Naive B cell (primary cell): Measurements from ENCODE around the gene CRPPA. TPM values are rescaled to one million over a fixed set of nuclear protein-coding genes. Genes with fewer than 3 reads are reported as not detected.
"Not testable (repeated sequence)": the region's sequence is repeated elsewhere in the genome, so short reads cannot be mapped to it uniquely, and the experiment has no call there.

Source experiments
- ATAC-seq, 2 donors: fragments of 150-1000 bp; cut with Tn5 transposase; 2 replicates each; pipeline ENCODE4 v1.10.0; 2021; ENCODE audit warnings: low read depth in 2 of 2, mild to moderate bottlenecking in 2 of 2, moderate library complexity in 2 of 2
- DNase-seq: peaks from one replicate; pipeline ENCODE4 v3.0.0; 2022
- H3K27ac Mint-ChIP-seq, 6 donors: one replicate each; pipeline ENCODE4 v1.8.0; 2020 to 2022; ENCODE audit warnings: mild to moderate bottlenecking in 6 of 6, mixed read lengths in 6 of 6, moderate library complexity in 5 of 6, inconsistent platforms in 2 of 6
- H3K27me3 Mint-ChIP-seq, 3 donors: one replicate each; pipeline ENCODE4 v1.8.0; 2021 to 2022; ENCODE audit warnings: mixed read lengths in 3 of 3, mild to moderate bottlenecking in 1 of 3
- H3K36me3 Mint-ChIP-seq, 2 donors: one replicate each; pipeline ENCODE4 v1.8.0; 2020 to 2022; ENCODE audit warnings: mixed read lengths in 2 of 2, inconsistent platforms in 1 of 2, mild to moderate bottlenecking in 1 of 2
- H3K4me1 Mint-ChIP-seq, 3 donors: one replicate each; pipeline ENCODE4 v1.8.0; 2020 to 2022; ENCODE audit warnings: mixed read lengths in 3 of 3, inconsistent platforms in 1 of 3, mild to moderate bottlenecking in 1 of 3, moderate library complexity in 1 of 3
- H3K4me3 Mint-ChIP-seq, 8 donors: one replicate each; pipeline ENCODE4 v1.8.0; 2020 to 2022; ENCODE audit warnings: mild to moderate bottlenecking in 8 of 8, mixed read lengths in 8 of 8, moderate library complexity in 8 of 8, inconsistent platforms in 2 of 8
- H3K9me3 Mint-ChIP-seq, 7 donors: one replicate each; pipeline ENCODE4 v1.8.0; 2020 to 2022; ENCODE audit warnings: mixed read lengths in 7 of 7, mild to moderate bottlenecking in 5 of 7, inconsistent platforms in 2 of 7, moderate library complexity in 1 of 7
- polyA plus RNA-seq, 6 donors: library from polyadenylated mRNA; unstranded; fragments of 300-500 nt; fragmentation: Illumina TruSeq; gene quantifications; one replicate each; pipeline ENCODE4 v1.2.3, GENCODE V29; 2021; ENCODE audit warnings: low read depth in 6 of 6

Gene CRPPA
- polyA plus RNA-seq, 6 donors from 2014 or later = 0.23 to 0.71 (median 0.39) TPM; not detected in 1

DNA sequence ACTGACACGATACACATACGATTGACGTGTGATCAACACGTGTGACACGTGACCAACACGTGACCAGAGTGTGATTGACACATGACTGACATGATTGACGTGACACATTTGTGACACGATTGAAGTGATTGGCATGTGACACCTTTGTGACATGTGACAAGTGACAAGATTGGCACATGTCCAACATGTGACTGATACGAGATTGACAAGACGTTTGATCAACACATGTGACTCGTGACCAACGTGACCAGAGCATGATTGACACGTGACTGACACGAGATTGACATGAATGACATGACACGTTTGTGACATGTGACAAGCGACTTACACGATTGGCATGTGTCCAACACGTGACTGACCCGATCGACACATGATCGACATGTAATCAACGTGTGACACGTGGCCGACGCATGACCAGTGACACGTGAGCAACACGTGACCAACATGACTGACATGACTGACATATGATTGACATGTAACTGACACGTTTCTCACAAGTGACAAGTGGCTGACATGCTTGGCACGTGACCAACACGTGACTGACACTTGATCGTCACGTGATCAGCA, 22.0 kb downstream of the CRPPA start:
- peaks cover 0 to 3% (median 0%) of the 10 kb centered on the region in 3 donors for H3K4me1 Mint-ChIP-seq
- ATAC-seq (no peak), DNase-seq (no peak)
- no peaks in the 10 kb centered on the region for H3K27me3 Mint-ChIP-seq
- peaks cover 18% of the 10 kb centered on the region in 2 donors for H3K36me3 Mint-ChIP-seq
- peaks cover 9 to 30% (median 22%) of the 10 kb centered on the region in 7 donors for H3K9me3 Mint-ChIP-seq
- H3K4me3 Mint-ChIP-seq = no peak overlapping the region
- no peak overlapping the region for H3K27ac Mint-ChIP-seq

DNA sequence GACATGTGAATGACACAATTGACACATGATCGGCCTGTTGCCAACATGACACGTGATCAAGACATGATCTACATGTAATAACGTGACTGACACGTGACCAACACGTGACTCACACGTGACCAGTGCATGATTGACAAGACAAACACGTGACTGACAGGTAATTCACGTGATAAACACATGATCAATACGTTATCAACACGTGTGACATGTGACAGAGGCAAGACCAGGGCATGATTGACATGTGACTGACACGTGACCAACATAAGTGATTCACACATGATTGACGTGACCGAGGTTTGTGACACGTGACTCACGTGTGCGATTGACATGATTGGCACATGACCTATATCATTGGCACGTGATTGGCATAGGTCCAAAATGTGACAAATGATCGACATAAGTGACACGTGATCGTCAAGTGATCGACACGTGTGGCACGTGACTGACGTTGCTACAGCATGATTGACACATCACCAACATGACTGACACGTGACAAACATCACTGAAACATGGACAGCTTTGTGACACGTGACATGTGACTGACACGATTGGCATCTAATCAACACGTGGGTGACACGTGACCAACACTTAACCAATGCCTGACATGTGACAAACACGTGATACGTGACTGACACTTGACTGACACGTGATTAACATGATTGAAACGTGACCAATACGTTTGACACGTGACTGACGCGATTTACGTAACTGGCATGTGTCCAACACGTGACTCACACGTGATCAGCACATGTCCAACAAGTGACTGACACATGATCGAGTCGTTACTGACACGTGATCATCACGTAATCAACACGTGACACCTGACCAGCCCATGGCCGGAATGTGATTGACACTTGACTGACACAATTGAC, 23.0 kb downstream of the CRPPA start:
- H3K27me3 Mint-ChIP-seq = no peaks in the 10 kb centered on the region
- peaks cover 0 to 3% (median 0%) of the 10 kb centered on the region in 3 donors for H3K4me1 Mint-ChIP-seq
- H3K36me3 Mint-ChIP-seq = peaks cover 17 to 18% of the 10 kb centered on the region in 2 donors
- no peak for ATAC-seq
- no peak for DNase-seq
- H3K9me3 Mint-ChIP-seq = peaks cover 9 to 30% (median 21%) of the 10 kb centered on the region in 7 donors
- no peak overlapping the region for H3K27ac Mint-ChIP-seq
- no peak overlapping the region for H3K4me3 Mint-ChIP-seq

DNA sequence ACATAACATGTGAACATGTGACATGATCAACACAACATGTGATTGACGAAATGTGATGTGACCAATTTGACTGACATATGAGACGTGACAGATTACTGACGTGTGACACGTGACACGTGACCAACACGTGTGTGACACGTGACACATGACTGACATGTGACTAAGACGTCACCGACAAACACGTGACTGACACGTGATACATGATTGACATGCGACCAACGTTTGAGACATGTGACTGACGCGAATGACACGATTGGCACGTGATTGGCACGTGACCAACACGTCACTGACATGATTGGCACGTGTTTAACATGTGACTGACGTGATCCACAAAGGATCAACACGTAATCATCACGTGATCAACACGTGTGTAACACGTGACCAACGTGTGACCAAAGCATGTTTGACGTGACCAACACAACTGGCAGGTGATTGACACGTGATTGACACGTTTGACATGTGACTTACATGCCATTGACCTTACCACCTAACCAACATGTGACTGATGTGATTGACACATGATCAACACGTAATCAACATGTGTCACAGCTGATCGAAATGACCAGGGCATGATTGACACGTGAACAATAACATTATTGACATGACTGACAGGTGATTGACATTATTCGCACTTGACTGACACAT, 23.7 kb downstream of the CRPPA start:
- Mint-ChIP-seq H3K4me1 (peaks cover 0 to 3% (median 0%) of the 10 kb centered on the region in 3 donors), H3K4me3 (no peak overlapping the region), H3K9me3 (peaks cover 9 to 23% (median 15%) of the 10 kb centered on the region in 7 donors), H3K36me3 (peaks cover 10 to 12% of the 10 kb centered on the region in 2 donors), H3K27me3 (no peaks in the 10 kb centered on the region), H3K27ac (no peak overlapping the region)
- no peak for ATAC-seq
- DNase-seq = no peak

DNA sequence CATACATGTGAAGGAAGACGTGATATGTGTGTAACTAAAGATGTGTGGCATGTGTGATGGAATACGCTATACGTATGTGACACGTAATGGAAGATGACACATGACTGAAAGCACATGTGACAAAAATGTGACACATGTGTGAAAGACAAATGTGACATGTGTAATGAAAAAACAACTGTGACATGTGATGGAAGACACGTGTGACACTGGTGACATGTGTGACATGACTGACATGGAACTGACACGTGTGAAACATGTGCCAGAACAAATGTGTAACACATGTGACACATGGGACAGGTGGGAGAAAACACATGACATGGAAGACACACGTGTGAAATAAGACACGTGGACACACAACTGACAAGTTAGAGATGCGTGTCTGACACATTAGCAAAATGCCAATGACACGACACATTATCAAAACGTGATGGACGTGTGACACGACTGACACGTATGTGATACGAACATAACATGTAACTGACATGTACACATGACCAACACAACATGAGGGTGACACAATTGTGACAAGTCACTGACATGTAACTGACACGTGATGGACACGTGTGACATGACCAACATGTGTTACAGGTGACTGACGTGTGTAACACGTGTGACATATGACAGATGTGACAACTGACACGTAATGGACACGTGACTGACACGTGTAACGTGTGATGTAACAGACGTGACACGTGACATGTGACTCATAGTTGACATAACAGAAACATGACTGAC, 24.4 kb downstream of the CRPPA start:
- Mint-ChIP-seq H3K4me3 (no peak overlapping the region), H3K27ac (peak overlapping the region in 1 of 6 donors; percentile 21), H3K36me3 (peaks cover 4 to 5% of the 10 kb centered on the region in 2 donors), H3K9me3 (peaks cover 2 to 16% (median 9%) of the 10 kb centered on the region in 7 donors), H3K27me3 (no peaks in the 10 kb centered on the region), H3K4me1 (peaks cover 0 to 3% (median 0%) of the 10 kb centered on the region in 3 donors)
- DNase-seq (no peak), ATAC-seq (no peak)

DNA sequence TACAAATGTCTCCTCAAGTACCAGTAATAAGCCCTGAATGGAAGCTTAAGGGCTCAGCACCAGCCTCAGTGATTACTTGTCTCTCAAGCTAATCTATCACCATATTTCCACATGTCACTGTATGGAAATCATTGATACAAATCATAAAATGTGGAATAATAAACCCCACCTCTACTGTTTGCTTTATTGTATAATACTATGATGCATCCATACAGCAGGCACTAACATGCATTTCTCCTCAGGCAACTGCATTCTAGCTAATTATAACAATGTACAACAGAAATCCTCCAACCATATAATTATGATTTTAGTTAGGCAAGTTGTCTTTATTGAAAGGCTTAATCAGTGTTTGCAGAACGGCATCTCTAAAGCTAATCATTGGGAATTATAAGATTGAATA, 26.2 kb downstream of the CRPPA start:
- DNase-seq (no peak), ATAC-seq (no peak)
- Mint-ChIP-seq H3K4me1 (peaks cover 0 to 3% (median 0%) of the 10 kb centered on the region in 3 donors), H3K9me3 (peaks cover 0 to 7% (median 4%) of the 10 kb centered on the region in 7 donors), H3K4me3 (no peak overlapping the region), H3K27me3 (no peaks in the 10 kb centered on the region), H3K36me3 (no peaks in the 10 kb centered on the region), H3K27ac (no peak overlapping the region)

DNA sequence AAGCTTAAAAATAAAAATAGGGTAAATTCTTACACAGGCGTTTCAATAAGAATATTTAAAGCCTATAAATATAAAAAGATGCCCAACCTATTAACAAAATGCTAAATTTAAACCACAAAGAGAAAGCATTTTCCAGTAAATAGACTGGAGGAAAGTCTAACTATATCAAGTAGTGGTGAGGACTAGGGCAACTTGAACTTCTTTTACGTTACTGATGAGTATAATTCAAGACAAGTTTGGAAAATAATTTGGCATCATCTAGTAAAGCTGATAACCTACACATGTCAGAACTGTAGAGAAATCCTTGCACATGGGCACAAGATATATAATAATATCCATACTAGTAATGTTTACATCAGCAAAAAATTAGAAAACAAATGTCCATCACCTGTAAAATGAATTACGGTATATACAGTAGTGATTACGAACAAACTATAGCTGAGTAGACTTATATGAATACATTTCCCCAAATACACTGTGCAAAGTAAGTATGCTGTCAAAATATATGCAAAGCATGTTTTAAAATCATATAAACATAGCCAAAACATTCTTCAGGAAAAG, 27.4 kb downstream of the CRPPA start:
- H3K36me3 Mint-ChIP-seq = no peaks in the 10 kb centered on the region
- H3K4me1 Mint-ChIP-seq = peaks cover 0 to 3% (median 0%) of the 10 kb centered on the region in 3 donors
- no peak for ATAC-seq
- no peak for DNase-seq
- H3K27ac Mint-ChIP-seq = no peak overlapping the region
- no peak overlapping the region for H3K4me3 Mint-ChIP-seq
- no peaks in the 10 kb centered on the region for H3K27me3 Mint-ChIP-seq
- peaks cover 0 to 5% (median 4%) of the 10 kb centered on the region in 7 donors for H3K9me3 Mint-ChIP-seq

DNA sequence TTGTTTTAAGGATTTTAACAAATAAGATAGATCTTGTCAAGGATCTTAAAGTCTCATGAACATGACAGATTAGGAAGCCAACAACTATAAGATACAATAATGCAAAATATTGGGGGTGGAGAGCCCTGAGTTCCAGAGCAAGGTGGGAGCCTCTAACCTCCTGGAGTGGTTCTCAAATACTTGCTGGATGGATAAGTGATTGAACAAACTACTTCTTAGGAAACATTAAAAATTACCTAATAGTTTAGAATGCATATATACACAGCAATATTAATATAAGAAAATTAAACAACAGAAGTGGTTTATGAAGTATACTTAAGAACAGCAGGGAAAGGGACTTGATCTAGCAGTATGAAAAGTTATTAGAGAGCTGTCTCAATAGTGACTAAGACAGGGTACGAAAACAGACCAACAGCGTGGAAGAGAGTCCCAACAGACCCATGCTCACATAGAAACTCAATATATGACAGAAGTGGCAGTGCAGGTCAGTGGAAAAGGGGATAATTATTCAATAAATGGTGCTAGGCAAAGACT, 28.3 kb downstream of the CRPPA start:
- H3K27me3 Mint-ChIP-seq = no peaks in the 10 kb centered on the region
- no peak overlapping the region for H3K27ac Mint-ChIP-seq
- peaks cover 0 to 3% (median 0%) of the 10 kb centered on the region in 3 donors for H3K4me1 Mint-ChIP-seq
- no peaks in the 10 kb centered on the region for H3K36me3 Mint-ChIP-seq
- no peak overlapping the region for H3K4me3 Mint-ChIP-seq
- DNase-seq (no peak), ATAC-seq (no peak)
- peaks cover 0 to 5% (median 4%) of the 10 kb centered on the region in 7 donors for H3K9me3 Mint-ChIP-seq

DNA sequence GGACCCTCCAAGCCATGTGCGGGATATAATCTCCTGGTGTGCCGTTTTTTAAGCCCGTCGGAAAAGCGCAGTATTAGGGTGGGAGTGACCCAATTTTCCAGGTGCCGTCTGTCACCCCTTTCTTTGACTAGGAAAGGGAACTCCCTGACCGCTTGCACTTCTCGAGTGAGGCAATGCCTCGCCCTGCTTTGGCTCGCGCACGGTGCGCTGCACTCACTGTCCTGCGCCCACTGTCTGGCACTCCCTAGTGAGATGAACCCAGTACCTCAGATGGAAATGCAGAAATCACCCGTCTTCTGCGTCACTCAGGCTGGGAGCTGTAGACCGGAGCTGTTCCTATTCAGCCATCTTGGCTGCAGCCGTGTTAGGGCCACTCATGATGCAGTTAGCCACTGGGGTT, 37.6 kb downstream of the CRPPA start:
- not testable (repeated sequence) for H3K36me3 Mint-ChIP-seq, H3K4me3 Mint-ChIP-seq, ATAC-seq, H3K4me1 Mint-ChIP-seq, H3K27me3 Mint-ChIP-seq, DNase-seq
- peaks cover 5 to 16% (median 8%) of the 10 kb centered on the region in 7 donors for H3K9me3 Mint-ChIP-seq
- peak overlapping the region in 1 of 6 donors; percentile 27 for H3K27ac Mint-ChIP-seq

DNA sequence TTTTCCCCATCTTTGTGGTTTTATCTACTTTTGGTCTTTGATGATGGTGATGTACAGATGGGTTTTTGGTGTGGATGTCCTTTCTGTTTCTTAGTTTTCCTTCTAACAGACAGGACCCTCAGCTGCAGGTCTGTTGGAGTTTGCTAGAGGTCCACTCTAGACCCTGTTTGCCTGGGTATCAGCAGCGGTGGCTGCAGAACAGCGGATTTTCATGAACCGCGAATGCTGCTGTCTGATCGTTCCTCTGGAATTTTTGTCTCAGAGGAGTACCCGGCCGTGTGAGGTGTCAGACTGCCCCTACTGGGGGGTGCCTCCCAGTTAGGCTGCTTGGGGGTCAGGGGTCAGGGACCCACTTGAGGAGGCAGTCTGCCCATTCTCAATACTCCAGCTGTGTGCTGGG, 38.2 kb downstream of the CRPPA start:
- not testable (repeated sequence) for DNase-seq, H3K4me3 Mint-ChIP-seq, H3K36me3 Mint-ChIP-seq, ATAC-seq, H3K27ac Mint-ChIP-seq, H3K27me3 Mint-ChIP-seq, H3K4me1 Mint-ChIP-seq
- peaks cover 5 to 16% (median 8%) of the 10 kb centered on the region in 7 donors for H3K9me3 Mint-ChIP-seq

Other genes with a start within 250 kb of the CRPPA start
- not detected for gene SOSTDC1, start 44.2 kb upstream of the CRPPA start, polyA plus RNA-seq
- not detected for gene LRRC72, start 105.3 kb upstream of the CRPPA start, polyA plus RNA-seq
- 10 to 100 TPM in 5 of 6 donors, 1 to 10 TPM in 1; 7.6 to 19.8 (median 14.7) TPM for gene ANKMY2, start 224.2 kb upstream of the CRPPA start, polyA plus RNA-seq
- 10 to 100 TPM; 38.6 to 71.2 (median 53.4) TPM for gene BZW2, start 224.6 kb upstream of the CRPPA start, polyA plus RNA-seq